Transverse colon (tissue), 4 donors: Measurements from ENCODE around the gene GLS2. TPM values are rescaled to one million over a fixed set of nuclear protein-coding genes. Genes with fewer than 3 reads are reported as not detected.
A peak's percentile ranks its signal among the peaks of the same experiment; 100 is the strongest.

Source experiments
- DNase-seq: peaks from one replicate; pipeline ENCODE4 v3.0.0-alpha.2; 2019
- H3K27ac ChIP-seq, 4 donors: fragments of 200-600 bp; sonication (generic); 2 replicates each; pipeline ENCODE4 v1.5.1; 2016 to 2018; ENCODE audit warnings: inconsistent platforms in 4 of 4
- H3K27me3 ChIP-seq: fragments of 200-600 bp; sonication (generic); 2 replicates; pipeline ENCODE4 v1.5.1; 2017; ENCODE audit warnings: inconsistent platforms
- H3K36me3 ChIP-seq, 4 donors: fragments of 200-600 bp; sonication (generic); 2 replicates each; pipeline ENCODE4 v1.5.1; 2017 to 2019; ENCODE audit warnings: inconsistent platforms in 4 of 4
- H3K4me1 ChIP-seq, 4 donors: fragments of 200-600 bp; sonication (generic); 2 replicates each; pipeline ENCODE4 v1.5.1; 2017 to 2020; ENCODE audit warnings: inconsistent platforms in 4 of 4
- H3K4me3 ChIP-seq, 4 donors: fragments of 200-600 bp; sonication (generic); 1 replicate in 1 of 4; 2 replicates in 3 of 4; pipeline versions ENCODE4 v1.5.1 to v1.6.1; 2017 to 2019; ENCODE audit warnings: inconsistent platforms in 4 of 4
- H3K9me3 ChIP-seq, 2 donors: fragments of 200-600 bp; sonication (generic); 2 replicates each; pipeline ENCODE4 v1.5.1; 2017 to 2019; ENCODE audit warnings: inconsistent platforms in 2 of 2
- EP300 ChIP-seq: sonication (generic); formaldehyde crosslinking; IDR thresholded peaks from one replicate; pipeline ENCODE4 v1.6.1; 2017; ENCODE audit warnings: antibody characterized with exemption, low read depth
- POLR2A ChIP-seq: fragments of 450-650 bp; IDR thresholded peaks from one replicate; pipeline ENCODE4 v1.6.1; 2016; ENCODE audit warnings: antibody characterized with exemption, mild to moderate bottlenecking, moderate library complexity
- POLR2AphosphoS5 ChIP-seq, 3 donors: sonication (generic); formaldehyde crosslinking; IDR thresholded peaks; one replicate each; pipeline ENCODE4 v1.6.1; 2016; ENCODE audit warnings: antibody characterized with exemption in 3 of 3
- WGBS, 2 donors: methylation state at CpG; one replicate each; pipeline ENCODE4 v1.1.5; 2018; ENCODE audit warnings: low coverage in 1 of 2; 5-methylcytosine and 5-hydroxymethylcytosine counted together
- in situ Hi-C, 4 donors: fragments of 200-750 bp; cut with MboI; loops; one replicate each; pipeline versions ENCODE4 v1.15.0 to v1.15.1; 2017; ENCODE audit warnings: low sequenced_read_pairs in 3 of 4, low pct_ligation_motif_present in 1 of 4, low pct_unique_long_range_greater_than_20kb in 1 of 4
- intact Hi-C: fragments of 100-400 bp; cut with DNase I; formaldehyde crosslinking; loops from one replicate; pipeline ENCODE4 v1.15.1; 2023; ENCODE audit warnings: low total_unique reads
- total RNA-seq, 4 donors: library from RNA; depleted of rRNA; stranded (reverse); fragments of >200 nt; gene quantifications; one replicate each; pipeline ENCODE4 v1.1.0, GENCODE V29; 2016
- TF ChIP-seq, protein P1 (sequence below), 5 experiments: fragments of 200-600 bp in 3 of 5; fragments of 450-650 bp in 2 of 5; sonication (generic) in 3 of 5; IDR thresholded peaks; 1 replicate in 2 of 5; 2 replicates in 3 of 5; pipeline ENCODE4 v1.5.1; 2016 to 2017; ENCODE audit warnings: antibody characterized with exemption in 5 of 5, inconsistent platforms in 3 of 5, mild to moderate bottlenecking in 2 of 5, moderate library complexity in 1 of 5

GLS2 gene
- under 1 TPM in 2 of 4 donors, not detected in 2; 0.41 to 0.95 TPM for total RNA-seq

GRCh38 chr12:56488041-56488955, at the start of gene GLS2:
Gene GLS2 (minus strand): TSS chr12:56488161. CDS start chr12:56488118, 43 bp downstream.
- in situ Hi-C loops (no loop called here), intact Hi-C loops (no loop called here)
- TF ChIP-seq, protein P1, sequence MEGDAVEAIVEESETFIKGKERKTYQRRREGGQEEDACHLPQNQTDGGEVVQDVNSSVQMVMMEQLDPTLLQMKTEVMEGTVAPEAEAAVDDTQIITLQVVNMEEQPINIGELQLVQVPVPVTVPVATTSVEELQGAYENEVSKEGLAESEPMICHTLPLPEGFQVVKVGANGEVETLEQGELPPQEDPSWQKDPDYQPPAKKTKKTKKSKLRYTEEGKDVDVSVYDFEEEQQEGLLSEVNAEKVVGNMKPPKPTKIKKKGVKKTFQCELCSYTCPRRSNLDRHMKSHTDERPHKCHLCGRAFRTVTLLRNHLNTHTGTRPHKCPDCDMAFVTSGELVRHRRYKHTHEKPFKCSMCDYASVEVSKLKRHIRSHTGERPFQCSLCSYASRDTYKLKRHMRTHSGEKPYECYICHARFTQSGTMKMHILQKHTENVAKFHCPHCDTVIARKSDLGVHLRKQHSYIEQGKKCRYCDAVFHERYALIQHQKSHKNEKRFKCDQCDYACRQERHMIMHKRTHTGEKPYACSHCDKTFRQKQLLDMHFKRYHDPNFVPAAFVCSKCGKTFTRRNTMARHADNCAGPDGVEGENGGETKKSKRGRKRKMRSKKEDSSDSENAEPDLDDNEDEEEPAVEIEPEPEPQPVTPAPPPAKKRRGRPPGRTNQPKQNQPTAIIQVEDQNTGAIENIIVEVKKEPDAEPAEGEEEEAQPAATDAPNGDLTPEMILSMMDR (IDR thresholded peaks at IDR 0.05) = no peak
- TF ChIP-seq POLR2A (no peak), EP300 (no peak), POLR2AphosphoS5 (IDR thresholded peaks at IDR 0.05) (no peak)
- H3K27ac ChIP-seq = peak within 1 kb of the TSS in 3 of 4 donors; percentile 32 to 56 (median 45)
- peak within 1 kb of the TSS; percentile 43 to 76 (median 61) for H3K4me3 ChIP-seq
- DNase-seq = peak; percentile 80
- 16 to 32% methylated on average over 21 to 58 of the region's 59 CpGs for WGBS, 2 donors
- peaks cover 40% of the 10 kb centered on the region for H3K27me3 ChIP-seq
- H3K4me1 ChIP-seq = peaks cover 0 to 18% (median 16%) of the 10 kb centered on the region in 4 donors
- H3K9me3 ChIP-seq = no peaks in the 10 kb centered on the region
- no peaks in the 10 kb centered on the region for H3K36me3 ChIP-seq

DNA sequence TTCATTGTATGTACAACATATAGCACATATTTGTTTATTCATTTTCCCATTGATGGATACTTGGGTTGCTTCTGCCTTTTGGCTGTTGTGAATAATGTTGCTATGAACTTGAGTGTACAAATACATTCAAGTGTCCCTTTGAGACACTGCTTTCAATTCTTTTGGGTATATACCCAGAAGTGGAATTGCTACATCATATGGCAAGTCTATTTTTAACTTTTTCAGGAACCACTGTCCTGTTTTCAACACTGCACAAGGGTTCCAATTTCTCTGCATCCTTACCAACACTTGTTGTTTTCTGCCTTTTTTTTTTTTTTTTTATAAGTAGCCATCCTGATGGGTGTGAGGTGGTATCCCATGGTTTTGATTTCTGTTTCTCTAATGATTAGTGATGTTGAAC, 49.6 kb upstream of the GLS2 start:
- in situ Hi-C loops = no loop called here
- TF ChIP-seq EP300 = no peak
- TF ChIP-seq POLR2AphosphoS5 (IDR thresholded peaks at IDR 0.05) = no peak
- no peak for TF ChIP-seq POLR2A
- TF ChIP-seq, protein P1 (IDR thresholded peaks at IDR 0.05) = no peak
- DNase-seq = no peak
- Histone ChIP-seq H3K4me1 (peaks cover 0 to 3% (median 0%) of the 10 kb centered on the region in 4 donors), H3K4me3 (no peak overlapping the region), H3K9me3 (no peaks in the 10 kb centered on the region), H3K27ac (no peak overlapping the region), H3K36me3 (no peaks in the 10 kb centered on the region), H3K27me3 (no peaks in the 10 kb centered on the region)
- intact Hi-C loops = no loop called here

DNA sequence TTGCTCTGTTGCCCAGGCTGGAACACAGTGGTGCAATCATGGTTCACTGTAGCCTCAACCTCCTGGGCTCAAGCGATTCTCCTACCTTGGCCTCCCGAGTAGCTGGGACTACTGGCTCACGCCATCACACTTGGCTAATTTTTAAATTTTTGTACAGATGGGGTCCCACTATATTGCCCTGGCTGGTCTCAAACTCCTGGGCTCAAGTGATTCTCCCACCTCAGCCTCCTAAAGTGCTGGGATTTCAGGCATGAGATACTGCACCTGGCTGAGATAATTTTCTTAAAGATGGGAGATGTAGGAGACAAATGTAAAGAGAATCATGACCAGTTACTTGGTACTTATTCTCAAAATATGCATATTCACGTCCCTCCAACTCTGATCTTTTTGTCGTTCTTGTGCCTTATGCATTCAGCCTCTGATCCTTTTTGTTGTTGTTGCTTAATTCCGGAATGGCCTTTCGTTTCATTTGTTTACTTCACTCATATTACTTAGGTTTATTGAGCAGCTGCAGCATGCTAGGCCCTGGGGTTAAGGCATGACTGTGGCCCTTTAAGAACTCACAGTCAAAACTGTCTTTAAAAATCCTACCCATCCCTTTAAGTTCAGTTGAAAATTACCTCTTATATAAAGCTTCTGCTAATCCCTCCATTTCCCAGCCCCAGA, 42.6 kb upstream of the GLS2 start:
- in situ Hi-C loops (no loop called here), intact Hi-C loops (no loop called here)
- Histone ChIP-seq H3K9me3 (no peaks in the 10 kb centered on the region), H3K4me3 (no peak overlapping the region), H3K4me1 (peaks cover 0 to 42% (median 15%) of the 10 kb centered on the region in 4 donors), H3K36me3 (no peaks in the 10 kb centered on the region), H3K27ac (peak overlapping the region in 3 of 4 donors; percentile 9 to 50 (median 28)), H3K27me3 (no peaks in the 10 kb centered on the region)
- 76 to 79% methylated on average over 2 to 7 of the region's 7 CpGs for WGBS, 2 donors
- no peak for DNase-seq
- TF ChIP-seq, protein P1 (IDR thresholded peaks at IDR 0.05) = no peak
- no peak for TF ChIP-seq EP300
- TF ChIP-seq POLR2AphosphoS5 (IDR thresholded peaks at IDR 0.05) = no peak
- no peak for TF ChIP-seq POLR2A

DNA sequence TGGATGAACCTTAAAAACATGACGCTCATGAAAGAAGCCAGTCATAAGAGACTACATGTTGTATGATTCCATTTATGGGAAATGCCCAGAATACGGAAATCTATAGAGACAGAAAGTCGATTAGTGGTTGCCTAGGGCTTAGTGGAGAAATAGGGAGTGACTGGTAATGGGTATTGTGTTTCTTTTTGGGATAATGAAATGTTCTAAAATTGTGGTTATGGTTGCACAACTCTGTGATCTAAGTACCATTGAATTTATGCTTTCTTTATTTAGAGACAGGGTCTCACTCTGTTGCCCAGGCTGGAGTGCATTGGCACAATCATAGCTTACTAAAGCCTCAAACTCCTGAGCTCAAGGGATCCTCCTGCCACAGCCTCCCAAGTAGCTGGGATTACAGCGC, 41.7 kb upstream of the GLS2 start:
- DNase-seq = no peak
- TF ChIP-seq, protein P1 (IDR thresholded peaks at IDR 0.05) = no peak
- no peak for TF ChIP-seq POLR2A
- Histone ChIP-seq H3K4me3 (no peak overlapping the region), H3K9me3 (no peaks in the 10 kb centered on the region), H3K36me3 (no peaks in the 10 kb centered on the region), H3K4me1 (peaks cover 0 to 45% (median 15%) of the 10 kb centered on the region in 4 donors), H3K27ac (peak overlapping the region in 2 of 4 donors; percentile 17 to 28), H3K27me3 (no peaks in the 10 kb centered on the region)
- intact Hi-C loops = no loop called here
- in situ Hi-C loops = no loop called here
- 82 to 92% methylated on average over 4 of the region's 4 CpGs for WGBS, 2 donors
